GM23338 (cell line): ENCODE results near the gene SLC49A4. TPM values are rescaled to one million over a fixed set of nuclear protein-coding genes. Genes with fewer than 3 reads are reported as not detected.

Source experiments
- ATAC-seq: fragments of 200-7000 bp; cut with Tn5 transposase; 3 replicates; pipeline ENCODE4 v1.9.1; 2020
- DNase-seq: peaks from one replicate; pipeline ENCODE4 v3.0.0-alpha.2; 2015; ENCODE audit warnings: low spot score
- H2AFZ ChIP-seq: fragments of 200-600 bp; sonication (generic); 2 replicates; pipeline ENCODE4 v1.8.0; 2016; ENCODE audit warnings: antibody characterized with exemption, mild to moderate bottlenecking, moderate library complexity
- H3F3A ChIP-seq: fragments of 200-600 bp; sonication (generic); replicated peaks from 2 replicates; pipeline ENCODE4 v1.8.0; 2017; ENCODE audit warnings: antibody characterized with exemption, mixed run types, low read depth
- H3K27ac ChIP-seq: fragments of 200-600 bp; sonication (generic); 2 replicates; pipeline ENCODE4 v1.6.1; 2016; ENCODE audit warnings: low read depth
- H3K27me3 ChIP-seq: fragments of 200-600 bp; sonication (generic); 2 replicates; pipeline ENCODE4 v1.8.0; 2016; ENCODE audit warnings: mild to moderate bottlenecking, mixed run types, moderate library complexity; ENCODE audit not compliant: insufficient read depth
- H3K36me3 ChIP-seq: fragments of 200-600 bp; sonication (generic); 2 replicates; pipeline ENCODE4 v1.8.0; 2016; ENCODE audit warnings: mild to moderate bottlenecking; ENCODE audit not compliant: insufficient read depth
- H3K4me1 ChIP-seq: fragments of 200-600 bp; sonication (generic); 2 replicates; pipeline ENCODE4 v1.8.0; 2016; ENCODE audit warnings: mild to moderate bottlenecking, moderate library complexity; ENCODE audit not compliant: insufficient read depth
- H3K4me2 ChIP-seq: fragments of 200-600 bp; sonication (generic); 2 replicates; pipeline ENCODE4 v1.7.1; 2017; ENCODE audit warnings: mixed run types
- H3K4me3 ChIP-seq: fragments of 200-600 bp; sonication (generic); 2 replicates; pipeline ENCODE4 v1.6.1; 2016; ENCODE audit warnings: mixed run types
- H3K79me2 ChIP-seq: fragments of 200-600 bp; sonication (generic); replicated peaks from 2 replicates; pipeline ENCODE4 v1.8.0; 2017; ENCODE audit warnings: mild to moderate bottlenecking; ENCODE audit not compliant: insufficient read depth
- H3K9me2 ChIP-seq: fragments of 200-600 bp; sonication (generic); 2 replicates; pipeline ENCODE4 v1.8.0; 2017; ENCODE audit not compliant: insufficient read depth
- H4K20me1 ChIP-seq: fragments of 200-600 bp; sonication (generic); replicated peaks from 2 replicates; pipeline ENCODE4 v1.8.0; 2017; ENCODE audit warnings: mild to moderate bottlenecking; ENCODE audit not compliant: insufficient read depth
- H3K27ac Mint-ChIP-seq: 2 replicates; pipeline ENCODE4 v1.8.0; 2020; ENCODE audit warnings: inconsistent platforms, mild to moderate bottlenecking, moderate library complexity, mixed read lengths
- H3K27me3 Mint-ChIP-seq: 3 replicates; pipeline ENCODE4 v1.8.0; 2022; ENCODE audit warnings: low read depth, mild to moderate bottlenecking, moderate library complexity, mixed read lengths, inconsistent platforms; ENCODE audit not compliant: insufficient read depth, poor library complexity
- H3K36me3 Mint-ChIP-seq: 3 replicates; pipeline ENCODE4 v1.8.0; 2021; ENCODE audit warnings: low read depth, mild to moderate bottlenecking, inconsistent platforms, moderate library complexity, mixed read lengths
- H3K4me1 Mint-ChIP-seq: 3 replicates; pipeline ENCODE4 v1.8.0; 2020; ENCODE audit warnings: mild to moderate bottlenecking, inconsistent platforms, mixed read lengths
- H3K4me3 Mint-ChIP-seq: 3 replicates; pipeline ENCODE4 v1.8.0; 2021; ENCODE audit warnings: moderate library complexity, mild to moderate bottlenecking, inconsistent platforms, mixed read lengths
- H3K9me3 Mint-ChIP-seq: 3 replicates; pipeline ENCODE4 v1.8.0; 2020; ENCODE audit warnings: moderate library complexity, mild to moderate bottlenecking, inconsistent platforms, mixed read lengths
- CREB1 ChIP-seq: fragments of 250-450 bp; sonication (Bioruptor Pico); IDR thresholded peaks from 2 replicates; pipeline ENCODE4 v1.5.0; 2020; ENCODE audit warnings: low read depth, mild to moderate bottlenecking, moderate library complexity
- EZH2 ChIP-seq: fragments of 200-600 bp; sonication (generic); IDR thresholded peaks from one replicate; pipeline ENCODE4 v1.8.0; 2017; ENCODE audit warnings: antibody characterized with exemption, mild to moderate bottlenecking, low read depth; ENCODE audit not compliant: unreplicated experiment
- EZH2phosphoT487 ChIP-seq: fragments of 200-600 bp; sonication (generic); IDR thresholded peaks from one replicate; pipeline ENCODE4 v1.8.1; 2018; ENCODE audit warnings: antibody characterized with exemption; ENCODE audit not compliant: unreplicated experiment
- NANOG ChIP-seq: IDR thresholded peaks from 2 replicates; pipeline ENCODE4 v1.6.1; 2016; ENCODE audit warnings: antibody characterized with exemption, borderline replicate concordance
- POLR2AphosphoS5 ChIP-seq: IDR thresholded peaks from 2 replicates; pipeline ENCODE4 v1.6.1; 2016; ENCODE audit warnings: antibody characterized with exemption, low read depth
- STAT1 ChIP-seq: IDR thresholded peaks from one replicate; pipeline ENCODE4 v1.6.1; 2016; ENCODE audit warnings: antibody characterized with exemption; ENCODE audit not compliant: unreplicated experiment
- polyA plus RNA-seq: library from polyadenylated mRNA; unstranded; fragments of >200 nt; fragmentation: Nextera tagmentation; extraction: Ambion mirVana; gene quantifications from 2 replicates; pipeline ENCODE4 v1.2.1, GENCODE V29; 2016
- total RNA-seq: library from RNA; depleted of rRNA; stranded (reverse); fragments of >200 nt; shearing (Covaris generic); gene quantifications from 2 replicates; pipeline ENCODE4 v1.2.3, GENCODE V29; 2014
- TF ChIP-seq, protein P1 (sequence below), 2 experiments: fragments of 200-600 bp in 1 of 2; sonication (generic) in 1 of 2; conservative IDR thresholded peaks; 2 replicates each; pipeline versions ENCODE4 v1.5.1 to v1.6.1; 2016 to 2017; ENCODE audit warnings: antibody characterized with exemption in 2 of 2, low read depth in 2 of 2, mild to moderate bottlenecking in 2 of 2, moderate library complexity in 1 of 2

SLC49A4 gene
- total and polyA plus RNA-seq, 2 experiments from 2014 or later: 3.7 to 16.8 TPM

DNA sequence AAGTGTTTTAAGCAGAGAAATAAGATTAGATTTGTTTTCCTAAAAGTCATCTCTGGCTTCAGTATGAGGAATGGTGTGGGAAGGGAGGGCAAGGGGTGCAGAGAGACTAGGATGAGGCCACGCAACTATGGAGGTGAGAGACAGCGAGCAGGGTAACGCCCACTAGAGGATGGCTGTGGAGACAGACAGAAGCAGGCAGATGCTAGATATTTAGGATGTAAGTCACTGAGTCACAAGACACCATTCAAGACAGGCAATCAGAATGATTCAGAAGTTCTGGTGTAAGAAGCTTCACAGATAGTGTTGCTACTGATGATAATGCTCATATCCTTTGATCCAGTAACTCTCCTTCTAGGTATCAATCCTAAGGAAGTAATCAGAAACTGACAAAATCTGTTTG, 20.3 kb upstream of the SLC49A4 start:
- H3K27me3 ChIP-seq: no peaks in the 10 kb centered on the region
- TF ChIP-seq, protein P1, sequence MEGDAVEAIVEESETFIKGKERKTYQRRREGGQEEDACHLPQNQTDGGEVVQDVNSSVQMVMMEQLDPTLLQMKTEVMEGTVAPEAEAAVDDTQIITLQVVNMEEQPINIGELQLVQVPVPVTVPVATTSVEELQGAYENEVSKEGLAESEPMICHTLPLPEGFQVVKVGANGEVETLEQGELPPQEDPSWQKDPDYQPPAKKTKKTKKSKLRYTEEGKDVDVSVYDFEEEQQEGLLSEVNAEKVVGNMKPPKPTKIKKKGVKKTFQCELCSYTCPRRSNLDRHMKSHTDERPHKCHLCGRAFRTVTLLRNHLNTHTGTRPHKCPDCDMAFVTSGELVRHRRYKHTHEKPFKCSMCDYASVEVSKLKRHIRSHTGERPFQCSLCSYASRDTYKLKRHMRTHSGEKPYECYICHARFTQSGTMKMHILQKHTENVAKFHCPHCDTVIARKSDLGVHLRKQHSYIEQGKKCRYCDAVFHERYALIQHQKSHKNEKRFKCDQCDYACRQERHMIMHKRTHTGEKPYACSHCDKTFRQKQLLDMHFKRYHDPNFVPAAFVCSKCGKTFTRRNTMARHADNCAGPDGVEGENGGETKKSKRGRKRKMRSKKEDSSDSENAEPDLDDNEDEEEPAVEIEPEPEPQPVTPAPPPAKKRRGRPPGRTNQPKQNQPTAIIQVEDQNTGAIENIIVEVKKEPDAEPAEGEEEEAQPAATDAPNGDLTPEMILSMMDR (conservative IDR thresholded peaks at IDR 0.05; ENCODE audit: low read depth in 2 of 2): peak; percentile 30 to 61
- TF ChIP-seq STAT1: no peak
- DNase-seq (peak; percentile 54), ATAC-seq (peak; percentile 85)
- no peak overlapping the region for H3K4me3 ChIP-seq
- H4K20me1 ChIP-seq: no peaks in the 10 kb centered on the region
- no peaks in the 10 kb centered on the region for H3K9me2 ChIP-seq
- H3K4me1 ChIP-seq: 0 out of 2 replicates have a peak, but pooled peaks cover 3% of the 10 kb centered on the region
- no peak overlapping the region for H3K4me3 Mint-ChIP-seq
- no peak overlapping the region for H2AFZ ChIP-seq
- H3K4me1 Mint-ChIP-seq: peaks cover 11% of the 10 kb centered on the region; the same call in 2 of the 3 replicates
- no peak overlapping the region for H3K27ac ChIP-seq
- no peak overlapping the region for H3K4me2 ChIP-seq
- H3K79me2 ChIP-seq: no peaks in the 10 kb centered on the region
- peaks cover 5% of the 10 kb centered on the region; the same call in 2 of the 3 replicates for H3K36me3 Mint-ChIP-seq
- H3K27me3 Mint-ChIP-seq: peaks cover 4% of the 10 kb centered on the region
- no peaks in the 10 kb centered on the region for H3K36me3 ChIP-seq
- no peaks in the 10 kb centered on the region for H3F3A ChIP-seq
- peaks cover 5% of the 10 kb centered on the region; the same call in 1 of the 3 replicates for H3K9me3 Mint-ChIP-seq
- H3K27ac Mint-ChIP-seq: no peak overlapping the region

DNA sequence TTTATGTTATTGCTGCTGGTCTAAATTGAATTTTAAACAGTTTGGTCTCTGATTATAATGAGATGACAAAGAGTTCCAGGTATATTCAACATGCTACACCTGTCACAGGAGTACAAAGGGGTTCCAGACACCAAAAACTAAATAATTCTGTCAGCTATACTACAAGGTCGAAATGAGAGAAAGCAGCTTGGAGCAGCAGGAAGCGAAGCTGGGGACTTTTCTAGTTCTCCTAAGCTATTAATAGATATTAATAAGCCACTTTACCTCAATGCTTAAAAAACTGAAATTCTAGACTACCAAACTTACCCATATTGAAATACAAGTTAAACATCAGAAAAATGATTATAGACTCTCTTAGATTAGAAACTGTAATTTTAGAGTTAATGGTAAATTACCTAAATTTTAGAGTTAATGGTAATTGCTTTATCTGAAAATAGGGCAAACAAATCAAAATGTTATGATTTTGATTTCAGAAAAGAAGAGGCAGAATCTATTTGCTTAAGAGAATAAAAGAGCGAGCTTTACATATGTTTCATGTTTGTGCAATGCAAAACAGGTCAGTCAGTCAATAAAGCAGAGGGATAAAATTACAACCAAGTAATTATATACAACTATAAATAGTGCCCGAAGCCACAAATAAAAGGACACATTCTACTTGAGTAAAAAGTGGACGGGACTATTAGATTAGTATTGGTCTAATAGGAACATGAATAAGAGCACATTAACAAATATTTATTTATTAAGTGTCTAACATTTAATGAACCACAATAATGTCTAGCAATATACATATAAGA, 18.0 kb upstream of the SLC49A4 start:
- Histone ChIP-seq H3K4me2 (no peak overlapping the region), H3K9me2 (no peaks in the 10 kb centered on the region), H4K20me1 (no peaks in the 10 kb centered on the region), H2AFZ (no peak overlapping the region), H3K27me3 (no peaks in the 10 kb centered on the region), H3K4me3 (no peak overlapping the region), H3F3A (no peaks in the 10 kb centered on the region), H3K36me3 (peaks cover 3% of the 10 kb centered on the region; the same call in 1 of the 2 replicates), H3K4me1 (0 out of 2 replicates have a peak, but pooled peaks cover 3% of the 10 kb centered on the region), H3K79me2 (no peaks in the 10 kb centered on the region), H3K27ac (no peak overlapping the region)
- DNase-seq: no peak
- Mint-ChIP-seq H3K9me3 (peaks cover 14% of the 10 kb centered on the region), H3K27ac (0 out of 2 replicates have a peak overlapping the region, but pooled peaks have one; percentile 44), H3K36me3 (peaks cover 16% of the 10 kb centered on the region), H3K27me3 (peaks cover 4% of the 10 kb centered on the region), H3K4me3 (no peak overlapping the region), H3K4me1 (peaks cover 11% of the 10 kb centered on the region; the same call in 2 of the 3 replicates)
- TF ChIP-seq CREB1 (CRISPR knock-in tag) (no peak), EZH2 (no peak), POLR2AphosphoS5 (no peak), EZH2phosphoT487 (no peak), NANOG (no peak)
- TF ChIP-seq, protein P1 (conservative IDR thresholded peaks at IDR 0.05; ENCODE audit: low read depth in 2 of 2): no peak
- no peak for ATAC-seq
